K562 (cell line): ENCODE measurements around the gene MAST1. TPM values are rescaled to one million over a fixed set of nuclear protein-coding genes. Genes with fewer than 3 reads are reported as not detected.

Source experiments
- AFF1 ChIP-seq, 2 experiments: fragments of 450-650 bp; IDR thresholded peaks; 2 replicates each; pipeline ENCODE4 v1.6.1; 2018; ENCODE audit warnings: mild to moderate bottlenecking in 2 of 2, low read depth in 1 of 2; ENCODE audit not compliant: partially characterized antibody in 2 of 2
- ARNT ChIP-seq, 2 experiments: fragments of 450-650 bp; IDR thresholded peaks; 2 replicates each; pipeline ENCODE4 v1.6.1; 2016; ENCODE audit warnings: mild to moderate bottlenecking in 1 of 2
- C11orf30 ChIP-seq: fragments of 450-650 bp; IDR thresholded peaks from 2 replicates; pipeline ENCODE4 v1.6.1; 2016; ENCODE audit warnings: low read depth, mild to moderate bottlenecking
- CC2D1A ChIP-seq: fragments of 450-650 bp; IDR thresholded peaks from 2 replicates; pipeline ENCODE4 v1.6.1; 2017; ENCODE audit warnings: mild to moderate bottlenecking
- HMGN3 ChIP-seq: IDR thresholded peaks from 2 replicates; pipeline ENCODE4 v1.6.1; 2011; ENCODE audit warnings: borderline replicate concordance, low read depth, mild to moderate bottlenecking, mixed read lengths, low read length; ENCODE audit not compliant: insufficient read length; ENCODE audit errors: extremely low read depth
- HSF4 ChIP-seq: fragments of 250-450 bp; sonication (Bioruptor Pico); IDR thresholded peaks from 2 replicates; pipeline ENCODE4 v2.1.2; 2022; ENCODE audit warnings: mild to moderate bottlenecking, moderate library complexity, borderline replicate concordance
- IFI16 ChIP-seq: fragments of 250-450 bp; sonication (Bioruptor Pico); IDR thresholded peaks from 2 replicates; pipeline ENCODE4 v2.1.2; 2022; ENCODE audit warnings: mild to moderate bottlenecking, inconsistent platforms
- ILK ChIP-seq: fragments of 450-650 bp; IDR thresholded peaks from 2 replicates; pipeline ENCODE4 v1.6.1; 2016; ENCODE audit warnings: missing genetic modification characterization, low read depth, mild to moderate bottlenecking, missing compliant biosample characterization, moderate library complexity, borderline replicate concordance
- POLR2A ChIP-seq: fragments of 450-650 bp; conservative IDR thresholded peaks from 2 replicates; pipeline ENCODE4 v1.6.1; 2016
- SMARCB1 ChIP-seq: IDR thresholded peaks from 2 replicates; pipeline ENCODE4 v1.6.1; 2011; ENCODE audit warnings: improper control_type of control experiment, low read depth; ENCODE audit not compliant: insufficient read length
- ZBED1 ChIP-seq: IDR thresholded peaks from 2 replicates; pipeline ENCODE4 v1.6.1; 2014
- ZKSCAN3 ChIP-seq: fragments of 250-450 bp; sonication (Bioruptor Pico); IDR thresholded peaks from 2 replicates; pipeline ENCODE4 v1.4.0; 2020
- ZNF239 ChIP-seq: fragments of 250-450 bp; sonication (Bioruptor Pico); IDR thresholded peaks from 2 replicates; pipeline ENCODE4 v1.4.0; 2020; ENCODE audit warnings: mild to moderate bottlenecking
- ZNF644 ChIP-seq: fragments of 200-800 bp; sonication (Bioruptor generic); IDR thresholded peaks from 2 replicates; pipeline ENCODE4 v1.6.1; 2016; ENCODE audit warnings: low read depth, missing genetic modification characterization, missing compliant biosample characterization
- ZNF655 ChIP-seq: fragments of 250-450 bp; sonication (Bioruptor Pico); IDR thresholded peaks from 2 replicates; pipeline ENCODE4 v1.5.0; 2021
- ZNF707 ChIP-seq: fragments of 250-450 bp; sonication (Bioruptor Pico); conservative IDR thresholded peaks from 2 replicates; pipeline ENCODE4 v1.8.0; 2022; ENCODE audit warnings: inconsistent platforms, mild to moderate bottlenecking, moderate library complexity
- ZNF76 ChIP-seq: fragments of 250-450 bp; sonication (Bioruptor Pico); IDR thresholded peaks from 2 replicates; pipeline ENCODE4 v1.4.0; 2020; ENCODE audit warnings: mild to moderate bottlenecking, moderate library complexity, borderline replicate concordance
- ZNF77 ChIP-seq: fragments of 250-450 bp; sonication (Bioruptor Pico); IDR thresholded peaks from 2 replicates; pipeline ENCODE4 v1.5.0; 2020
- ZSCAN32 ChIP-seq: fragments of 450-650 bp; formaldehyde crosslinking; IDR thresholded peaks from 2 replicates; pipeline ENCODE4 v1.4.0; 2020; ENCODE audit warnings: mild to moderate bottlenecking, moderate library complexity
- polyA plus RNA-seq, 8 experiments: library from polyadenylated mRNA; depleted of rRNA in 4 of 8; stranded (reverse) in 5 of 8; unstranded in 3 of 8; fragments of >200 nt; fragmentation: Nextera tagmentation in 2 of 8; fragmentation: Illumina TruSeq in 1 of 8; extraction: Ambion mirVana in 2 of 8; extraction: Trizol in 1 of 8; gene quantifications; 2 replicates each; pipeline versions ENCODE4 v1.2.1 to v1.2.3, GENCODE V29; 2011 to 2014; ENCODE audit warnings: inconsistent platforms in 1 of 8, missing spikeins in 1 of 8
- total RNA-seq, 7 experiments: library from RNA; depleted of rRNA in 6 of 7; stranded (reverse); fragments of >200 nt in 6 of 7; fragmentation: Illumina TruSeq in 2 of 7; extraction: Trizol in 2 of 7; gene quantifications; 2 replicates each; pipeline versions ENCODE4 v1.2.1 to v1.2.3, GENCODE V29; 2011 to 2021; ENCODE audit warnings: low replicate concordance in 1 of 7
- TF ChIP-seq, protein P1 (sequence below): IDR thresholded peaks from 2 replicates; pipeline ENCODE4 v1.6.1; 2011; ENCODE audit warnings: borderline replicate concordance, low read depth, mild to moderate bottlenecking, moderate library complexity, low read length; ENCODE audit not compliant: insufficient read depth, poor library complexity, severe bottlenecking
- TF ChIP-seq, protein P2 (sequence below): fragments of 450-650 bp; formaldehyde crosslinking; IDR thresholded peaks from 2 replicates; pipeline ENCODE4 v1.4.0; 2022; ENCODE audit warnings: mild to moderate bottlenecking, moderate library complexity
- TF ChIP-seq, protein P3 (sequence below): sonication (generic); formaldehyde crosslinking; IDR thresholded peaks from 2 replicates; pipeline ENCODE4 v1.9.0; 2022; ENCODE audit warnings: mild to moderate bottlenecking, missing genetic modification reagents

MAST1 gene
- total and polyA plus RNA-seq, 9 of the 15 experiments (the other 6 are each of a cell fraction or from before 2014, with no cell fraction given), result 0.48 to 10.3 (median 3.9) TPM

DNA sequence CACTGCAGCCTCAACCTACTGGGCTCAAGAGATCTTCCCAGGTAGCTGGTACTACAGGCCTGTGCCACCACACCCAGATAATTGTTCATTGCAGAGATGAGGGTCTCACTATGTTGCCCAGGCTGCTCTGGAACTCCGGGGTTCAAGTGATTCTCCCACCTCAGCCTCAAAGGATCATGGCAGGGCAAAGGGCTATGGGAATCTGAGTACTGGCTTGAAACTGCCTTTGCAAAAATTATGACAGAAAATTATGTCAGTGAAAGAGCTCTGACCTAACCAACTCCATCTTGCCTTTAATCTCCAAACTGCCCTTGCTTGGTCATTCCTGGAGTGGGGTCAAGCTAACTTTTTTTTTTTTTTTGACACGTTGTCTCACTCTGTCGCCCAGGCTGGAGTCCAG lies 44.3 kb downstream of the MAST1 start (continued):
- TF ChIP-seq ZNF655 (no peak), ZNF77 (CRISPR knock-in tag) (no peak), ZNF644 (tag) (0 out of 2 replicates have a peak, but pooled peaks have one; percentile 35), ZSCAN32 (0 out of 2 replicates have a peak, but pooled peaks have one; percentile 20), HMGN3 (no peak), ARNT (IDR thresholded peaks at IDR 0.05) (no peak), SMARCB1 (no peak), ZKSCAN3 (CRISPR knock-in tag) (no peak), ZNF76 (CRISPR knock-in tag) (peak; percentile 68; the same call in 1 of the 2 replicates), POLR2A (no peak), ILK (tag) (peak; percentile 62), ZNF239 (CRISPR knock-in tag) (peak; percentile 44; the same call in 1 of the 2 replicates), ZBED1 (no peak), CC2D1A (no peak), HSF4 (CRISPR knock-in tag) (peak; percentile 93), C11orf30 (no peak), IFI16 (CRISPR knock-in tag) (peak; percentile 72; the same call in 1 of the 2 replicates), AFF1 (IDR thresholded peaks at IDR 0.05; ENCODE audit: low read depth in 1 of 2, partially characterized antibody in 2 of 2) (no peak), ZNF707 (CRISPR knock-in tag) (peak; percentile 52; the same call in 1 of the 2 replicates)
- TF ChIP-seq, protein P1, sequence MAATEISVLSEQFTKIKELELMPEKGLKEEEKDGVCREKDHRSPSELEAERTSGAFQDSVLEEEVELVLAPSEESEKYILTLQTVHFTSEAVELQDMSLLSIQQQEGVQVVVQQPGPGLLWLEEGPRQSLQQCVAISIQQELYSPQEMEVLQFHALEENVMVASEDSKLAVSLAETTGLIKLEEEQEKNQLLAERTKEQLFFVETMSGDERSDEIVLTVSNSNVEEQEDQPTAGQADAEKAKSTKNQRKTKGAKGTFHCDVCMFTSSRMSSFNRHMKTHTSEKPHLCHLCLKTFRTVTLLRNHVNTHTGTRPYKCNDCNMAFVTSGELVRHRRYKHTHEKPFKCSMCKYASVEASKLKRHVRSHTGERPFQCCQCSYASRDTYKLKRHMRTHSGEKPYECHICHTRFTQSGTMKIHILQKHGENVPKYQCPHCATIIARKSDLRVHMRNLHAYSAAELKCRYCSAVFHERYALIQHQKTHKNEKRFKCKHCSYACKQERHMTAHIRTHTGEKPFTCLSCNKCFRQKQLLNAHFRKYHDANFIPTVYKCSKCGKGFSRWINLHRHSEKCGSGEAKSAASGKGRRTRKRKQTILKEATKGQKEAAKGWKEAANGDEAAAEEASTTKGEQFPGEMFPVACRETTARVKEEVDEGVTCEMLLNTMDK, result no peak
- TF ChIP-seq, protein P2, sequence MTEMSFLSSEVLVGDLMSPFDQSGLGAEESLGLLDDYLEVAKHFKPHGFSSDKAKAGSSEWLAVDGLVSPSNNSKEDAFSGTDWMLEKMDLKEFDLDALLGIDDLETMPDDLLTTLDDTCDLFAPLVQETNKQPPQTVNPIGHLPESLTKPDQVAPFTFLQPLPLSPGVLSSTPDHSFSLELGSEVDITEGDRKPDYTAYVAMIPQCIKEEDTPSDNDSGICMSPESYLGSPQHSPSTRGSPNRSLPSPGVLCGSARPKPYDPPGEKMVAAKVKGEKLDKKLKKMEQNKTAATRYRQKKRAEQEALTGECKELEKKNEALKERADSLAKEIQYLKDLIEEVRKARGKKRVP, result peak; percentile 75
- TF ChIP-seq, protein P3, sequence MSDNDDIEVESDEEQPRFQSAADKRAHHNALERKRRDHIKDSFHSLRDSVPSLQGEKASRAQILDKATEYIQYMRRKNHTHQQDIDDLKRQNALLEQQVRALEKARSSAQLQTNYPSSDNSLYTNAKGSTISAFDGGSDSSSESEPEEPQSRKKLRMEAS (CRISPR knock-in tag), result 0 out of 2 replicates have a peak, but pooled peaks have one; percentile 4
